Testis (tissue), 3 donors: ENCODE data around the gene MASP1. TPM values are rescaled to one million over a fixed set of nuclear protein-coding genes. Genes with fewer than 3 reads are reported as not detected.
A peak's percentile ranks its signal among the peaks of the same experiment; 100 is the strongest.

Source experiments
- DNase-seq: peaks from one replicate; pipeline ENCODE4 v3.0.0-alpha.2; 2019
- H3K27ac ChIP-seq, 2 donors: fragments of 200-600 bp; sonication (generic); one replicate each; pipeline ENCODE4 v1.5.1; 2019
- H3K27me3 ChIP-seq: fragments of 200-600 bp; sonication (generic); one replicate; pipeline ENCODE4 v1.5.1; 2019
- H3K36me3 ChIP-seq: fragments of 200-600 bp; sonication (generic); one replicate; pipeline ENCODE4 v1.5.1; 2017; ENCODE audit warnings: low read depth; ENCODE audit errors: missing control alignments
- H3K4me1 ChIP-seq: fragments of 200-600 bp; sonication (generic); one replicate; pipeline ENCODE4 v1.5.1; 2019
- H3K4me3 ChIP-seq, 2 donors: fragments of 200-600 bp; sonication (generic); one replicate each; pipeline ENCODE4 v1.5.1; 2017 to 2019
- H3K9me3 ChIP-seq: fragments of 200-600 bp; sonication (generic); one replicate; pipeline ENCODE4 v1.5.1; 2017
- POLR2A ChIP-seq: fragments of 450-650 bp; IDR thresholded peaks from one replicate; pipeline ENCODE4 v1.6.1; 2017; ENCODE audit warnings: antibody characterized with exemption, mild to moderate bottlenecking, moderate library complexity
- WGBS, 2 donors: methylation state at CpG; one replicate each; pipeline ENCODE4 v1.1.5; 2018; 5-methylcytosine and 5-hydroxymethylcytosine counted together
- intact Hi-C: fragments of 100-400 bp; cut with DNase I; formaldehyde crosslinking; loops from one replicate; pipeline ENCODE4 v1.15.1; 2023; ENCODE audit warnings: low total_unique reads
- polyA plus RNA-seq: library from polyadenylated mRNA; stranded (reverse); fragments of 350-450 nt; fragmentation: Illumina TruSeq; extraction: RNeasy Lipid Tissue Mini Kit (QIAGEN cat#74804); gene quantifications from one replicate; pipeline ENCODE4 v1.2.3, GENCODE V29; 2014; ENCODE audit warnings: low read depth, low replicate concordance; ENCODE audit not compliant: insufficient read depth
- total RNA-seq, 2 donors: library from RNA; depleted of rRNA; stranded (reverse); fragments of >200 nt; gene quantifications; one replicate each; pipeline ENCODE4 v1.2.3, GENCODE V29; 2016
- TF ChIP-seq, protein P1 (sequence below), 3 experiments: fragments of 450-650 bp in 2 of 3; fragments of 200-600 bp in 1 of 3; sonication (generic) in 1 of 3; IDR thresholded peaks; one replicate each; pipeline ENCODE4 v1.5.1; 2016 to 2019; ENCODE audit warnings: antibody characterized with exemption in 3 of 3, mild to moderate bottlenecking in 2 of 3, moderate library complexity in 1 of 3

The MASP1 gene
- total and polyA plus RNA-seq, 3 donors from 2014 or later = 0.55 to 3.6 (median 2.8) TPM

DNA sequence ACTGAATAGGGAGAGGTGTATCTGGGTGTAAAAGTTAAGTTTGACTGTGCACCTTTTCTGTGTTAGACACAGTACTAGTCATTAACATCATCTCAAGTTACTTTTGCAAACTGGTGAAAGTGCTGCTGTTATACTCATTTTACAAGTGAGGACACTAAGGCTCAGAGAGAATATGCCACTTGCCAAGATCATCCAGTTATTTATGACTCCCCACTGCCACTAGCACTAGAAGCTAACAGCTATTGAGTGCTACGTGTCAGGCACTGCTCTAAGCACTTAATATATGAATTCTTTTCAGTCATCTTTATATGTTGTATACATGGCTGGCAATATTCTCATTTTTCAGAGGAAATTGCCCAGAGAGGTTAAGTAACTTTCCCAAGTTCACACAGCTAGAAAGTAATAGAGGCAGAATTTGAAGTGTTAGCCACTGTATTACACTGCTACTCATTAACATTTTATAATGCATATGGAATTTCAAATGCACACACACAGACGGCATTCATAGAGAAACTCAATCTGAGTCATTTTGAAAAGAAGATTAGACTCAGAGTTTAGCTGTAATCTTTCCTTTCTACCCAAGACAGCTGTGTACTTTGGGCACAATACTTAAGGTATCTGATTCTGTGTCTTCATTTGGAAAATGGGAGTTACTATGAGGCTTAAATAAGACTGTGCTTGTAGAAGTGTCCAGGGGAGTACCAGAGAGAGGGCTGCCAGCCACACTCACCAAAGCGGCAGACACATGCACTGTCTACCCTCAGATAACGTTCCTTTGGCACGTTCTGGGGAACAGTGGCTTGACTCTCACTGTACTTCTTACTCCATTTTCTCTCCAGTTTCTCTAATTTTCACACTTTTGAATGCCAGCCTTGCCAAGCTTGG is 1.3 kb upstream of the MASP1 start:
- H3K27ac ChIP-seq = no peak overlapping the region
- 68 to 72% methylated on average over 5 of the region's 5 CpGs for WGBS, 2 donors
- peaks cover 8% of the 10 kb centered on the region for H3K4me1 ChIP-seq
- intact Hi-C loops = no loop called here
- H3K9me3 ChIP-seq = no peaks in the 10 kb centered on the region
- TF ChIP-seq, protein P1, sequence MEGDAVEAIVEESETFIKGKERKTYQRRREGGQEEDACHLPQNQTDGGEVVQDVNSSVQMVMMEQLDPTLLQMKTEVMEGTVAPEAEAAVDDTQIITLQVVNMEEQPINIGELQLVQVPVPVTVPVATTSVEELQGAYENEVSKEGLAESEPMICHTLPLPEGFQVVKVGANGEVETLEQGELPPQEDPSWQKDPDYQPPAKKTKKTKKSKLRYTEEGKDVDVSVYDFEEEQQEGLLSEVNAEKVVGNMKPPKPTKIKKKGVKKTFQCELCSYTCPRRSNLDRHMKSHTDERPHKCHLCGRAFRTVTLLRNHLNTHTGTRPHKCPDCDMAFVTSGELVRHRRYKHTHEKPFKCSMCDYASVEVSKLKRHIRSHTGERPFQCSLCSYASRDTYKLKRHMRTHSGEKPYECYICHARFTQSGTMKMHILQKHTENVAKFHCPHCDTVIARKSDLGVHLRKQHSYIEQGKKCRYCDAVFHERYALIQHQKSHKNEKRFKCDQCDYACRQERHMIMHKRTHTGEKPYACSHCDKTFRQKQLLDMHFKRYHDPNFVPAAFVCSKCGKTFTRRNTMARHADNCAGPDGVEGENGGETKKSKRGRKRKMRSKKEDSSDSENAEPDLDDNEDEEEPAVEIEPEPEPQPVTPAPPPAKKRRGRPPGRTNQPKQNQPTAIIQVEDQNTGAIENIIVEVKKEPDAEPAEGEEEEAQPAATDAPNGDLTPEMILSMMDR (IDR thresholded peaks at IDR 0.05) = no peak
- no peak for TF ChIP-seq POLR2A
- no peaks in the 10 kb centered on the region for H3K27me3 ChIP-seq
- DNase-seq = no peak
- H3K36me3 ChIP-seq = no peaks in the 10 kb centered on the region
- H3K4me3 ChIP-seq = no peak overlapping the region

DNA sequence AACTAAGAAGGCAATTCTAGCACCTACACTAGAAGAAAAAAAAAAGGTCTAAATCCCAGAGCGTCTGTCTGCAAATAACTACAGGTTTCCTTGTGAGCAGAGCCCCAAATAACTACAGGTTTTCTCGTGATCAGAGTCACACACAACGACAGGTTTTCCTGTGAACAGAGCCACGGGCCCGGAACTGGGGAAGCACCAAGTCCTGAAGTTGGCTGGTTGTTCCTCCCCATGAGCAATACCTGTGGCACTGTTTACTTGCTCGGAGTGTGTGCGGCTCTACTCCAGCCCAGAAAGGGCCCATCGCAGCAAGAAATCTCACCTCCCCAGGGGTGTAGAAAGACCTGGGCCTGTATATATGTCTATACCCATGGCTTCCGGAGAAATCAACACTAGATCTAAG is 644 bp upstream of the MASP1 start:
- H3K9me3 ChIP-seq = no peaks in the 10 kb centered on the region
- WGBS, 2 donors = 79 to 85% methylated on average over 9 of the region's 9 CpGs
- intact Hi-C loops = no loop called here
- H3K36me3 ChIP-seq = no peaks in the 10 kb centered on the region
- no peak for TF ChIP-seq POLR2A
- TF ChIP-seq, protein P1 (IDR thresholded peaks at IDR 0.05) = no peak
- no peak overlapping the region for H3K27ac ChIP-seq
- no peak for DNase-seq
- H3K27me3 ChIP-seq = no peaks in the 10 kb centered on the region
- no peak overlapping the region for H3K4me3 ChIP-seq
- peaks cover 8% of the 10 kb centered on the region for H3K4me1 ChIP-seq

DNA sequence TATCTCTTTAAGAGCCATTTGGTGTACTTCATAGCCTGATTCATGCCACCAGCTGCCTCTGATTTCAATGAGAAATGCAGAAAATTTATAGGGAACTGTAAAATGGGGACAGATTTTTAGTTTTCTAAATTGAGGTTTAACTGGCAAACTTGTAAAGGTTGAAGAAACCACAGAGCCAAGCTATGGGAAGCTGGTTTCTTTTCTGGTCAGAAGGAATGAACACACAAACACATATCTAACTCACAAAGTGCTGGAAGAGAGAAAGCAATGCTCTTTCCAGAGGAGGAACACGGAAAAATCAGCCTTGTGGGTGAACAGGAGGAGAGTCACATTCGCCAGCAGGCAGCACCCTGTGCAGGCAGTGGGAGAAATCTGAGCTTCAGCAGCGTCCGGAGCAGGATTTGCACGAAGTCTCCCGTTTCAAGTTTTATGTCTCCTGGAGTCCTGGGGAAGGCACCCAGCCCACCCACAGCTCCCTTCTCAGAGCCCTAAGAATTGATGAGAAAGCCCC is 481 bp downstream of the MASP1 start:
- Histone ChIP-seq H3K4me3 (no peak overlapping the region), H3K27ac (no peak overlapping the region), H3K27me3 (no peaks in the 10 kb centered on the region), H3K4me1 (peaks cover 8% of the 10 kb centered on the region), H3K9me3 (no peaks in the 10 kb centered on the region), H3K36me3 (no peaks in the 10 kb centered on the region)
- TF ChIP-seq, protein P1 (IDR thresholded peaks at IDR 0.05) = no peak
- no peak for TF ChIP-seq POLR2A
- DNase-seq = peak; percentile 32
- intact Hi-C loops = no loop called here
- 33 to 35% methylated on average over 6 of the region's 6 CpGs for WGBS, 2 donors

DNA sequence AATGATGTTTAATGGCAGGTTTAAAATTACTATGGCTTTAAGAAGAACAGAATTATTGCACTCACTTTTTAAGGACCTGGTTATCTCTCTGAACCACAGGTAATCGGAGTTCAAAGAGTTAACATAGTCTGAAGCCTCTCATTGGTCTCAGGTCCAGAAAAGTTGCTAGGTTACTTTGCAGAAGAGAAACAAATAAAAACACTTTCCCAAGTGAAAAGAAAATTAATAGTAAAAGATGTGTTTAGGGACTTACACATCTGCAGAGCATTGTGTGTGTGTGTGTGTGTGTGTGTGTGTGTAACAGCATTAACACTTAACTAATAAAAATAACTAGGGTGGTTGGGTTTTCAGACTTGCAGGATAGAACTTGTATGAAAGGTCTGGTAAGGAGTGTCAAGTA is 1.0 kb downstream of the MASP1 start:
- TF ChIP-seq, protein P1 (IDR thresholded peaks at IDR 0.05) = no peak
- no peak for TF ChIP-seq POLR2A
- H3K9me3 ChIP-seq = no peaks in the 10 kb centered on the region
- no peaks in the 10 kb centered on the region for H3K27me3 ChIP-seq
- DNase-seq = no peak
- H3K4me3 ChIP-seq = no peak overlapping the region
- H3K36me3 ChIP-seq = no peaks in the 10 kb centered on the region
- intact Hi-C loops = no loop called here
- peaks cover 8% of the 10 kb centered on the region for H3K4me1 ChIP-seq
- WGBS, 2 donors = 69 to 72% methylated on average over 1 of the region's 1 CpG
- H3K27ac ChIP-seq = no peak overlapping the region
